Measurements from ENCODE around the gene PGLYRP4.
A peak's percentile ranks its signal among the peaks of the same experiment; 100 is the strongest.
"Not testable (repeated sequence)": the region's sequence is repeated elsewhere in the genome, so short reads cannot be mapped to it uniquely, and the experiment has no call there.

PGLYRP4 gene

GRCh38 chr1:153355445-153356071 lies 6.9 kb upstream of the PGLYRP4 start:
- peak; percentile 43 to 81 (median 66) for DNase-seq

DNA sequence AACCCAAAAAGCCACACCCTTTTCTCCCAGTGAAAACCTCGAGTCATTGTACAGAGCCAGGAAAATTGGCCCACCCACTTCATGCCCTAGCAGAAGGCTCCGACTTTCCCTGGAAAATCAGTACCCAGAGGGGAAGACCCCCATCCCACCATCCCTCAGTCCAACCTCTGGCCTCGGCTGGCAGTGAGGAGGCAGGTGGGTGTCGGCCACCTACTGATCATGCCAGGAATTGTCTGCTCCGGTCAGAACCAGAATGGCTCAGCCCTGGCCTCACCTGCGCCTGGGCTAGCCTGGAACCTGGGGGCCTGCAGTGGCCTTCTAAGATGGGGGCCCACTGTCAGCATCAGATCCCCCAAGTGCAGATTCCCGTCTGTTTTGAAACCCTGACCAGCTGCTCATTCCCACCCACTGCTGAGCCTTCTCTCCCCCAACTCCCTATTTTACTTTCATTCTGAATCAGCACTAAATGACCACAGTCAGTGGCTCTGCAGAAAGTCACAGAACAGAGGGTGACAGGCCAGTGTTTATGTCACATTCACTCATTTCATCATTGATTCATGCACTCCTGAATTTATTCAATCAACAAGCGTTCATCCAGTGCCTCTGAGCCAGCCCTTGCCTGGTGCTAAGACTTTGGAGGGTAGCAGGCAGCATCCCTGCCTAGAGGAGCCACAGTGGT lies 6.0 kb upstream of the PGLYRP4 start:
- no peak for DNase-seq

GRCh38 chr1:153353226-153353947 lies 4.7 kb upstream of the PGLYRP4 start:
- peak in 2 of 3 experiments; percentile 60 to 69 for DNase-seq

DNA sequence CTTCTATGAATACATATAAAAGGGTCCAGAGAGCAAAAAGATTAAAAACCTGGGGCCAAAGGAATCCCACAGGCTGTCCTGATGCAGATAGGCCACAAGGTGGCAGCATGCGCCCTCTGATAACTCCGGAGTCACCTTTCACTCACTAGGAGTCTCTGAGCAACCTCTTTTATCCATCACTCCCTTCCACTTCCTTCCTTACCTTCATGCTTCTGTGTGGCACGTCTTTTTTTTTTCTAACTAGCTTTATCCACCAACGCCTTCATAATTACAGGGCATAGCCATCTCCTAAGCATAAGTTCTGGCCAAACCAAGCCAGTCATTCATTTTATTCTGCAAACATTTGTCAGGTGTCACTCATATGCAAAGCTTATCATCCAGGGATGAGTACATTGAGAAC lies 3.9 kb upstream of the PGLYRP4 start:
- DNase-seq = peak; percentile 68 to 89 (median 88)

DNA sequence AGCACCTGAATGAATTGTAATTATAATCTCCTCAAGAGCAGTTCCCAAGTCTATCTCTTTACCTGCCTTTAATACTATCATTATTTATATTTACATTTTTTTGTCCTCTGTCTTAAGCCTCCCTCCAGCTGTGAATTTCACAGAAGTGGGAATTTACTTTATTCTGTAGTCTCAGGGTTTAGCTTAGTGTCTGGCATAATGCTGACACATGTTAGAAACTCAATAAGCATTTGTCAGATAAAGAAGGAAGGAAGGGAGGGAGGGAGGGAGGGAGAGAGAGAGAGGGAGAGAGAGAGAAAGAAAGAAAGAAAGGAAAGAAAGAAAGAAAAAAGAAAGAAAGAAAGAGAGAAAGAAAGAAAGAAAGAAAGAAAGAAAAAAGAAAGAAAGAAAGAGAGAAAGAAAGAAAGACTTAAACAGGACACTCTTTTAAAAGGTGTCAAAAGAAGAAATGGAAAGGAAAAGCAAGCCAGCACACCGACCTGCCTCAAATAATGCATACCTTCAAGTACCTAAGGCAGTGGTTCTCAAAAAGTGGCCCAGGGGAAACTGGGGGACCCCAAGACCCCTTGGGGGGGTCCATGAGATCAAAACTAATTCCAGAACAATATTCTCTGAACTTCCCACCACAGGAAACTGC lies 1.8 kb upstream of the PGLYRP4 start:
- no peak for DNase-seq

DNA sequence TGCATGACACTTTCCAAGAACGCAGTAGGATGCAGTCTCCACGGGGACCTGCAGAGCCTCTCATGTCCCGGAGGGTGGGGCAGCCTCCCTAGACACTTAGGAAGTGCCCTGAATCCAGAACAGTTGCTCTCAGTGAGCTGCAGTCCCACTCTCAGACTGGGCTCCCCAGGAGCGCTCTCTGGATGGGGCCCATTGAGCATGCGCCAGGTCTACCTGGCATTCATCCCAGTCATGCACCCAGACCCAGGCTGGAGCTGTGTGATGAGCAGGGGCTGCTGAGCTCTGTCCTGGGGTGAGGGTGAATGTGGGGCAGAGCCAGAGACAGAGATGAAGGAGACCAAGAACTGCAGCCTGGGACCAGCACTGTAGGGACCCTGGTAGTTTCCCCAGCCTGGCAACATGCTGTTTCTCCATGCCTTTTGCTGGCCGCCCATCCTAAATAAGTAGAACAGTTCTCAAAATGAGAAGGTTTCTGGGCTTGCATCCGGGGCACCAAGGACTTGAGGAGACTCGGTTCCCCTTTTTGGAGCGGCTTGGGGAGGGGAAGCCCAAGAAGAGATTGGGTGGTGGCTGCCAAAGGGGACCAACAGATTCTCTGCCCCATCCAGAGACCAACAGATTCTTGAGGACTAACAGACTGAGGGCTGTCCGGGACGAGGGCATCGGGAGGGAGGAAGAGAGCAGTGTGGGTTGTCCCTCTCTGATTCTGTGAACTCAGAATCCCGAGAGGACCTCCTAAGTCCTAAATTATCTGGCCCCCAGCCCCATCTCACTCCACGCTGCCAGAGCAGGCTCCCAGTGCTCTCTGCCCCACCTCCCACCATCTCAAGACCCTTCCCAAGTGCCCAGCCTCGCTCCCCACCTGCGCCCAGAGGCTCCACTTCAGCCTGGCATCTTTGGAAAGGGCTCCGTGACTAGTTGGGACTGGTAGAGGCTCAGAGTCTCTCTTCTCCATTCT lies 1.0 kb upstream of the PGLYRP4 start:
- DNase-seq = no peak

- peak in 1 of 3 experiments; percentile 49 for DNase-seq
These were observed 785 bp downstream of the PGLYRP4 start for GRCh38 chr1:153347856-153348255.

GRCh38 chr1:153347049-153347448 lies 1.6 kb downstream of the PGLYRP4 start:
- not testable (repeated sequence) for DNase-seq

DNA sequence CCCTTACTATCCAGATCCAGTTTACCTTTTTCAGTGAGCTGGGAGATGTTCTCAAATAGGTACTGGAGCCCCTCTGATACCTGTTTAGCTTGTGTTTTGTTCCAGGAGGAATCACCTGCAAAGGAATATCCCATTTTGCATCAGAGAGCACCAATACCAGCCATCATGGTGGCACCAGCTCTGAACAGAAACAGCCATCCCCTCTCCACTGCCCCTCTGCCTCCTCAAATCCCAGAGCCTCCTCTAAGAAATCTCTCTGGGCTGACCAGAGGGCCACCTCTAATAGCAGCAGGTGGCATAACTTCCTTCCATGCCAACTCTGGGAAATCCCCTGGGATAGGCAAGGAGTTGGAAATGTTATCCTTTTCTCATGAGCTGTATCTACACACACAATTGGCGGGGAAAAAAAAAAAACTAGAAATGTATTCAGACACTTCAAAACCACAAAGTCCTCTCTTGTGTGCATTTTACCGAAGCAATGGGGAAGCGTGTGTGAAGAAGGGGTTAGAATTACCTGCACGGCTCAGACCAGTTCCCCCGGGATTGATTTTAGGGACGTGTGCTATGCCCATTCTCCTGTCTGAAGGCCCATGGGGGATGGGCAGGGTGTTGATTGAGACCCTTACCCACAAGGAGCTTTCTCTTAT lies 2.4 kb downstream of the PGLYRP4 start:
- DNase-seq = peak in 1 of 3 experiments; percentile 100

GRCh38 chr1:153345187-153346076 lies 3.2 kb downstream of the PGLYRP4 start:
- peak; percentile 60 to 90 (median 77) for DNase-seq

DNA sequence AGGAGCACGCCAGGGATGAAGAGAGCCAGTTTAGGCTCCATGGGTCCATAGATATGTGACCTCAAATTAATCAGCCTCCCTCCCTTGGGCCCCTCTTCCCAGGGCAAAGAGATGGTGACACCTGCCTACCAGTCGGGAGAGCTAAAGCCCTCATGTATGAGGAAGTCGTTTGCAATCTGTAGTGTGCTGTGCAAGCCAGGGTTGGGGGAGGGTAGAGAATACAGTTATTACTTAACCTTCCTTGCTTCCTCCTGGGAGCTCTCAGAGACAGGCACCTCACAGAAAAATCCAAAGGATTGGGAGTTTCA lies 4.0 kb downstream of the PGLYRP4 start:
- DNase-seq = peak; percentile 12 to 66 (median 23)

DNA sequence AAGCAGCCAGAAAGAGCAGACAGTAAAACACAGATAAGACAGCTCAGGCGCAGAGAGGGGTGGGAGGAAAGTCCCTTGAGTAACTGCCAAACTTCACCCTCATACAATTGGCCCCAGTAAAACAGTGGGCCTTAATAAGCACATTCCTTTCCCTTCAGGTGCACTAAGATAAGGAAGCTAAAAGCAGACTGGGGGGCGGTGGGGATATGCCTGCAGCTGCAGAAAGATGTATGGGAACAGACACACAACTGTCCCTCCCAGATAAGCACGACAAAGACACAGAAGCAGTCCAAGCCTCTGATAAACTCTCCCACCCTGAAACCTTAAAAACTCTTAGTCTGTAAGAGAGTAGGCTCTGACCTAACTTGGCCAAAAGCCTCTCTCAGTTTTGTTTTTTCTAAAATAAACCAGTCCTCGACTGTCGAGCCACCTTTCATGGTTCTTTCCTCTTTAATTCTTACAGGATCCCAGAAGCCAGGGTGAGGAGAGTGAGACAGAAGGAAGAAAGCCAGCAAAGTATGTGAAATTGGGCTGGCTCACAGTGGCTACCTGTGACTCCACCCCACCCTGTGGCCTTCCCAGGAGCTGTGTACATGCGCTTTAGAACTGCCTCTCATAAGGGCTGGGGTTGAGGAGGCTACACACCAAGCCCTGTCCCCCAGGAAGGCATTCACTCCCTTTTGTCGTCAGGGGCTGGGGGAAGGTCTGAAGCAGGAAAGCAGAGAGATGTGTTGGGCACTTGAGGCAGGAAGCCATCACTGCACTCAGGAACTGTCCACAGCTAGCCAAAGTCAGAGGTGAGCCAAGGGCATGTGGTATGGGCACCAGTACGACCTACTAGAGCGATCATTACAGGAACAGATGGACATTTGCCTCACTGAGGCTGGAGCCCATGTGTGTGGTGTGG lies 4.6 kb downstream of the PGLYRP4 start:
- DNase-seq = no peak

DNA sequence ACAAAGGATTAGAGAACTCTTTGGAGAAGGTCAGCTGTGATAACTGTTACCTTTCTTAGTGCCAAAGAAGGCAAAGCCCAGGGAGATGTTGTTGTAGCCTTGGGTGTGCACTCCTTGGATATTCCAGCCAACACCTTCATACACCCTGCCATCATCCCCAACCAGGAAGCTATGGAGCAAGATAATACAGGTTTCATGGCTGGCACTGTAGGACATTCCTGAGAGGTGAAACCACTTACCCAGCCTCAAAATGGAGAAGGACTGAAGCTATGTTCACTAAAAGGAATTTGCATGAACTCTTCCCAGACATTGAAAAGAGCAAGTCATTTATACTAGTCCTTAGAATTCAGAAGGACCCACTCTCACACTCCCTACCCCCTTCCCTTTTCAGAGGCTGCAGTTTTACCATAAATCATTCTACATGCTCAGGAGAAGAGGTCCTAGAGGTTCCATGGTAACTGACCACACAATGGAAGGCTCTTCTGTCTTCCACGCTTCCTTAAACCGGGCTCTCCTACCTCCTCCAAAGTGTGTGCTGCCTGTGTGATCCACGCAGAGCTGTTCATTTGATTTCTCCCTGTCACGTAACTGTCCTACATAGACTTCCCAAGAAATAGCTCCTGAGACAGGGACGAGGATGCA lies 5.5 kb downstream of the PGLYRP4 start:
- DNase-seq = peak in 1 of 3 experiments; percentile 83

DNA sequence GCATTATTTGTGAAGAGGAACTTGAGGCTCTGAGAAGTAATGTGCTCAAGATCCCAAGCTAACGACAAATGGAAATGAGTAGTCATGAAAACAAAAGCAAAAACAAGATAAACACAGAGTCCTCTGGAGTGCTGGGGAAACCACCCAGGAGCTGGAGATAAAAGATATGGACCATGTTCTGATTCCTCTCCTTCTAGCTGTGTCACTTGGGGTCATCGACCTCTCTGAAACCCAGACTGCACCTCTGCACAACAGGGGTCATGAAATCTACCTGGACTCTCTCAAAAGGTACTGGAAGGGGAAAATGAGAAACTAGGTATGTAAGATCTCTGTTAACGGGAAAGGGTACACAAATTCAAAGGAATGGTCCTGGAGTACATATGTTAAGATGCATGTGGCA lies 6.5 kb downstream of the PGLYRP4 start:
- DNase-seq = no peak

DNA sequence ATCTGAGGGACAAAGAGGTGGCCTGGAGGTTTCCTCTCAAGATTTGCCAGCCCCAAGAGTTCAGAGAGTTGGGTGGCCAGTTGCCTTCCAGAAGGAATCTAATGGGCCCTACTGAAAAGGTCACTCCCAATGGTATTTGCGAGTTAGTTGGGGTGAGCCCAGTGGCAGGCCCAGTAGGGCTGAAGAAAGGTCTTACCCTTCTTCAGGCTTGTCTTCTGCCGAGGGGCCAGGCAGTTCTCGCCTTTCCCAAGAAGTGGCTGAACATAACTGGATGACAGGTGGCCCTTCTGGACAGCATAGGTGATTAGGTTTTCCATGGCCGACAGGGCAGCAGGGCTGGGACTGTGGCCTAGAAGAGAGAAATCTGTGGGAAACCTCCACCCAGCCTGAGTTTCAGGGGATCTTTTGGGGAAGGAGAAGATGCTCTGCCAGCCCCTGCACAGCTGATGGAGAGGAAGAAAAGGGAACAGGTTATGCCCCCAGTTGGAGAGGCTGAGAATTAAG lies 7.2 kb downstream of the PGLYRP4 start:
- DNase-seq = no peak

- no peak for DNase-seq
These were observed 8.3 kb downstream of the PGLYRP4 start for GRCh38 chr1:153340356-153340755.

DNA sequence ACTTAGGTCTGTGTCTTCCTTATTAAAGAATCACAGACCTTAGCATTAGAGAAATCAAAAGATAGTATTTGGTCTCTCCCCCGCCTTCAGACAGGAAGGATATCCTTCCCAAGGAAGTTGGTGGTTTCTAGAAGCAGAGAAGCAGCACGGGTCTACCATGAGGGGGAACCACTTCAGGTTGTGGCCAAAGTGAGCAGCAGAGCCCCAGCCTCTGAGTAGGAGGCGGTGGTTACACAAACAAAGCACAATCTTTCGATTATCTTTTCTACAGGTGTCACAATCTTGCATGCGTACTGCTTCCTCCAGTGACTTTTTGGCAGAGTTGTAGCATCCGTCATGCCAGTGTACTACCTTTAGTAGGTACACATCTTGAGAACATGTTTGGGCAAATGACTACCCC lies 8.8 kb downstream of the PGLYRP4 start:
- no peak for DNase-seq

DNA sequence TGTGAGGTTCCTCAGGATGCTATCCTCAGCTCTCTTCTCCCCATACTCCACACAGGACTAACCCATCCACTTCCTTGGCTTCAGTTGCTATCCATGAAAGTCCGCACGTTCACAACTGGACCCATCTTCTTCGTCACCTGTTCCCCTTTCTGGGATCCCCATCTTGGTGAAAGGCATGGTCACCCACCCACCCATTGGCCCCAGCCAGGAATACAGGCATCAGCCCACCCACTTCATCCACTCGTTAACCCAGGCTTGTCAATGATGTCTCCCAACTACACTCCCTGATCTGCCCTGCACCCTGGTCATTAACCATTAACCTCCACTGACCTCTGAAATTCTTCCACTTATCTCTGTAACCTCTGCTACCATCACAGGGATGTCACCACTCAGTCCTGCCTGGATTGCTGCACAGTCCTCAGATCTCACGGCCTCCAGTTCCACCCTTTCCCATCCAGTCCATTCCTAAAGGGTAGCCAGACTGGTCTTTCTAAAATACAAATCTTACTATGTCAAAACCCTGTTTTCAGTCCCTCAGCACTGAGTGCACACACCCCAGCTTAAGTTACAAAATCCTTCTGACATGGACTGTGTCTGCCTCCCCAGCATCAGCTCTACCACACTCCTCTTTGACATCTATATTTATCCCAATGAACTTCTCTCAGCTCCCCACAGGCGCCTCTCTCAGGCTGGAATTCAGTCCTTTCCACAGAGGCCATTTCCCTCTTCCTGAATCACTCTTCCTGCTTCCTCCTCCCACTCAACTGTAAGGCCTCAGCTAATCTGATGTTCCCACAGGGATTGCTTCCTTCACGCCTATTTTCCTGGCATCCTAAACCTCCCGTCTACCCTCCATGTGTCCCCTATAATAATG lies 10.4 kb downstream of the PGLYRP4 start:
- no peak for DNase-seq
